GM23338 (cell line): ENCODE data around the gene KMT2E. TPM values are rescaled to one million over a fixed set of nuclear protein-coding genes. Genes with fewer than 3 reads are reported as not detected.

Source experiments
- ATAC-seq: fragments of 200-7000 bp; cut with Tn5 transposase; 3 replicates; pipeline ENCODE4 v1.9.1; 2020
- DNase-seq: peaks from one replicate; pipeline ENCODE4 v3.0.0-alpha.2; 2015; ENCODE audit warnings: low spot score
- H2AFZ ChIP-seq: fragments of 200-600 bp; sonication (generic); 2 replicates; pipeline ENCODE4 v1.8.0; 2016; ENCODE audit warnings: antibody characterized with exemption, mild to moderate bottlenecking, moderate library complexity
- H3F3A ChIP-seq: fragments of 200-600 bp; sonication (generic); replicated peaks from 2 replicates; pipeline ENCODE4 v1.8.0; 2017; ENCODE audit warnings: antibody characterized with exemption, mixed run types, low read depth
- H3K27ac ChIP-seq: fragments of 200-600 bp; sonication (generic); 2 replicates; pipeline ENCODE4 v1.6.1; 2016; ENCODE audit warnings: low read depth
- H3K27me3 ChIP-seq: fragments of 200-600 bp; sonication (generic); 2 replicates; pipeline ENCODE4 v1.8.0; 2016; ENCODE audit warnings: mild to moderate bottlenecking, mixed run types, moderate library complexity; ENCODE audit not compliant: insufficient read depth
- H3K36me3 ChIP-seq: fragments of 200-600 bp; sonication (generic); 2 replicates; pipeline ENCODE4 v1.8.0; 2016; ENCODE audit warnings: mild to moderate bottlenecking; ENCODE audit not compliant: insufficient read depth
- H3K4me1 ChIP-seq: fragments of 200-600 bp; sonication (generic); 2 replicates; pipeline ENCODE4 v1.8.0; 2016; ENCODE audit warnings: mild to moderate bottlenecking, moderate library complexity; ENCODE audit not compliant: insufficient read depth
- H3K4me2 ChIP-seq: fragments of 200-600 bp; sonication (generic); 2 replicates; pipeline ENCODE4 v1.7.1; 2017; ENCODE audit warnings: mixed run types
- H3K4me3 ChIP-seq: fragments of 200-600 bp; sonication (generic); 2 replicates; pipeline ENCODE4 v1.6.1; 2016; ENCODE audit warnings: mixed run types
- H3K79me2 ChIP-seq: fragments of 200-600 bp; sonication (generic); replicated peaks from 2 replicates; pipeline ENCODE4 v1.8.0; 2017; ENCODE audit warnings: mild to moderate bottlenecking; ENCODE audit not compliant: insufficient read depth
- H3K9me2 ChIP-seq: fragments of 200-600 bp; sonication (generic); 2 replicates; pipeline ENCODE4 v1.8.0; 2017; ENCODE audit not compliant: insufficient read depth
- H4K20me1 ChIP-seq: fragments of 200-600 bp; sonication (generic); replicated peaks from 2 replicates; pipeline ENCODE4 v1.8.0; 2017; ENCODE audit warnings: mild to moderate bottlenecking; ENCODE audit not compliant: insufficient read depth
- H3K27ac Mint-ChIP-seq: 2 replicates; pipeline ENCODE4 v1.8.0; 2020; ENCODE audit warnings: inconsistent platforms, mild to moderate bottlenecking, moderate library complexity, mixed read lengths
- H3K27me3 Mint-ChIP-seq: 3 replicates; pipeline ENCODE4 v1.8.0; 2022; ENCODE audit warnings: low read depth, mild to moderate bottlenecking, moderate library complexity, mixed read lengths, inconsistent platforms; ENCODE audit not compliant: insufficient read depth, poor library complexity
- H3K36me3 Mint-ChIP-seq: 3 replicates; pipeline ENCODE4 v1.8.0; 2021; ENCODE audit warnings: low read depth, mild to moderate bottlenecking, inconsistent platforms, moderate library complexity, mixed read lengths
- H3K4me1 Mint-ChIP-seq: 3 replicates; pipeline ENCODE4 v1.8.0; 2020; ENCODE audit warnings: mild to moderate bottlenecking, inconsistent platforms, mixed read lengths
- H3K4me3 Mint-ChIP-seq: 3 replicates; pipeline ENCODE4 v1.8.0; 2021; ENCODE audit warnings: moderate library complexity, mild to moderate bottlenecking, inconsistent platforms, mixed read lengths
- H3K9me3 Mint-ChIP-seq: 3 replicates; pipeline ENCODE4 v1.8.0; 2020; ENCODE audit warnings: moderate library complexity, mild to moderate bottlenecking, inconsistent platforms, mixed read lengths
- CREB1 ChIP-seq: fragments of 250-450 bp; sonication (Bioruptor Pico); IDR thresholded peaks from 2 replicates; pipeline ENCODE4 v1.5.0; 2020; ENCODE audit warnings: low read depth, mild to moderate bottlenecking, moderate library complexity
- CTCF ChIP-seq, 2 experiments: fragments of 200-600 bp in 1 of 2; sonication (generic) in 1 of 2; conservative IDR thresholded peaks; 2 replicates each; pipeline versions ENCODE4 v1.5.1 to v1.6.1; 2016 to 2017; ENCODE audit warnings: antibody characterized with exemption in 2 of 2, low read depth in 2 of 2, mild to moderate bottlenecking in 2 of 2, moderate library complexity in 1 of 2
- ETS1 ChIP-seq: IDR thresholded peaks from 2 replicates; pipeline ENCODE4 v1.6.1; 2016; ENCODE audit warnings: antibody characterized with exemption
- EZH2 ChIP-seq: fragments of 200-600 bp; sonication (generic); IDR thresholded peaks from one replicate; pipeline ENCODE4 v1.8.0; 2017; ENCODE audit warnings: antibody characterized with exemption, mild to moderate bottlenecking, low read depth; ENCODE audit not compliant: unreplicated experiment
- EZH2phosphoT487 ChIP-seq: fragments of 200-600 bp; sonication (generic); IDR thresholded peaks from one replicate; pipeline ENCODE4 v1.8.1; 2018; ENCODE audit warnings: antibody characterized with exemption; ENCODE audit not compliant: unreplicated experiment
- JUNB ChIP-seq: IDR thresholded peaks from one replicate; pipeline ENCODE4 v1.6.1; 2016; ENCODE audit warnings: antibody characterized with exemption; ENCODE audit not compliant: unreplicated experiment
- NANOG ChIP-seq: IDR thresholded peaks from 2 replicates; pipeline ENCODE4 v1.6.1; 2016; ENCODE audit warnings: antibody characterized with exemption, borderline replicate concordance
- POLR2AphosphoS5 ChIP-seq: IDR thresholded peaks from 2 replicates; pipeline ENCODE4 v1.6.1; 2016; ENCODE audit warnings: antibody characterized with exemption, low read depth
- REST ChIP-seq: IDR thresholded peaks from one replicate; pipeline ENCODE4 v1.6.1; 2018; ENCODE audit warnings: antibody characterized with exemption; ENCODE audit not compliant: unreplicated experiment
- STAT1 ChIP-seq: IDR thresholded peaks from one replicate; pipeline ENCODE4 v1.6.1; 2016; ENCODE audit warnings: antibody characterized with exemption; ENCODE audit not compliant: unreplicated experiment
- ZNF114 ChIP-seq: fragments of 250-450 bp; sonication (Bioruptor Pico); IDR thresholded peaks from 2 replicates; pipeline ENCODE4 v1.5.0; 2020; ENCODE audit warnings: mild to moderate bottlenecking, moderate library complexity
- ZNF331 ChIP-seq: fragments of 250-450 bp; sonication (Bioruptor Pico); IDR thresholded peaks from 2 replicates; pipeline ENCODE4 v1.5.0; 2020; ENCODE audit warnings: low read depth, mild to moderate bottlenecking, moderate library complexity
- ZNF462 ChIP-seq: fragments of 250-450 bp; sonication (Bioruptor Pico); IDR thresholded peaks from 2 replicates; pipeline ENCODE4 v1.5.0; 2020; ENCODE audit warnings: mild to moderate bottlenecking, moderate library complexity
- polyA plus RNA-seq: library from polyadenylated mRNA; unstranded; fragments of >200 nt; fragmentation: Nextera tagmentation; extraction: Ambion mirVana; gene quantifications from 2 replicates; pipeline ENCODE4 v1.2.1, GENCODE V29; 2016
- total RNA-seq: library from RNA; depleted of rRNA; stranded (reverse); fragments of >200 nt; shearing (Covaris generic); gene quantifications from 2 replicates; pipeline ENCODE4 v1.2.3, GENCODE V29; 2014

The KMT2E gene
- total and polyA plus RNA-seq, 2 experiments from 2014 or later, result 50.2 to 70.9 TPM

- no peaks in the 10 kb centered on the region for H3K9me2 ChIP-seq
- 0 out of 2 replicates have a peak, but pooled peaks cover 1% of the 10 kb centered on the region for H3K36me3 ChIP-seq
- H3K27ac Mint-ChIP-seq, result no peak overlapping the region
- TF ChIP-seq JUNB (no peak), ZNF114 (CRISPR knock-in tag) (no peak), ZNF331 (CRISPR knock-in tag) (no peak), NANOG (no peak), ETS1 (no peak), CTCF (conservative IDR thresholded peaks at IDR 0.05; ENCODE audit: low read depth in 2 of 2) (no peak), REST (no peak), EZH2 (no peak), ZNF462 (CRISPR knock-in tag) (no peak), CREB1 (CRISPR knock-in tag) (no peak), STAT1 (no peak), POLR2AphosphoS5 (no peak), EZH2phosphoT487 (no peak)
- no peak overlapping the region for H3K4me3 Mint-ChIP-seq
- H3K9me3 Mint-ChIP-seq, result no peaks in the 10 kb centered on the region
- H4K20me1 ChIP-seq, result 0 out of 2 replicates have a peak, but pooled peaks cover 6% of the 10 kb centered on the region
- no peak for ATAC-seq
- DNase-seq, result no peak
- no peaks in the 10 kb centered on the region for H3K27me3 ChIP-seq
- H3K36me3 Mint-ChIP-seq, result peaks cover 15% of the 10 kb centered on the region; the same call in 2 of the 3 replicates
- no peak overlapping the region for H3K27ac ChIP-seq
- no peaks in the 10 kb centered on the region for H3K4me1 ChIP-seq
- no peaks in the 10 kb centered on the region for H3K79me2 ChIP-seq
- H2AFZ ChIP-seq, result no peak overlapping the region
- H3K4me2 ChIP-seq, result no peak overlapping the region
- H3K4me1 Mint-ChIP-seq, result no peaks in the 10 kb centered on the region
- no peaks in the 10 kb centered on the region for H3F3A ChIP-seq
- peaks cover 7% of the 10 kb centered on the region for H3K27me3 Mint-ChIP-seq
- H3K4me3 ChIP-seq, result no peak overlapping the region
Observed at GRCh38 chr7:105096306-105096705, 82.3 kb downstream of the KMT2E start.
